Neural progenitor cell (in vitro differentiated cells): ENCODE measurements around the gene KCTD2. TPM values are rescaled to one million over a fixed set of nuclear protein-coding genes. Genes with fewer than 3 reads are reported as not detected.

ENCODE experiments used
- DNase-seq: peaks from one replicate; pipeline ENCODE4 v3.0.0-alpha.2; 2016; ENCODE audit warnings: low spot score
- H2AFZ ChIP-seq: fragments of 200-600 bp; sonication (generic); replicated peaks from 2 replicates; pipeline ENCODE4 v1.6.1; 2016; ENCODE audit warnings: antibody characterized with exemption
- H3F3A ChIP-seq: fragments of 200-600 bp; sonication (generic); 2 replicates; pipeline ENCODE4 v1.6.1; 2016; ENCODE audit warnings: antibody characterized with exemption, low read depth
- H3K27ac ChIP-seq: fragments of 200-600 bp; sonication (generic); 2 replicates; pipeline ENCODE4 v1.5.1; 2016; ENCODE audit warnings: mild to moderate bottlenecking
- H3K27me3 ChIP-seq: fragments of 200-600 bp; sonication (generic); 2 replicates; pipeline ENCODE4 v1.6.1; 2016; ENCODE audit warnings: mild to moderate bottlenecking, moderate library complexity
- H3K36me3 ChIP-seq: fragments of 200-600 bp; sonication (generic); 2 replicates; pipeline ENCODE4 v1.5.1; 2016
- H3K4me1 ChIP-seq: fragments of 200-600 bp; sonication (generic); 2 replicates; pipeline ENCODE4 v1.6.1; 2016; ENCODE audit warnings: mixed run types
- H3K4me2 ChIP-seq: fragments of 200-600 bp; sonication (generic); 2 replicates; pipeline ENCODE4 v1.6.1; 2016
- H3K4me3 ChIP-seq: fragments of 200-600 bp; sonication (generic); 2 replicates; pipeline ENCODE4 v1.5.1; 2016
- H3K79me2 ChIP-seq: fragments of 200-600 bp; sonication (generic); 2 replicates; pipeline ENCODE4 v1.6.1; 2016; ENCODE audit warnings: low read depth
- H3K9ac ChIP-seq: fragments of 200-600 bp; sonication (generic); 2 replicates; pipeline ENCODE4 v1.6.1; 2016
- H3K9me3 ChIP-seq: fragments of 200-600 bp; sonication (generic); 2 replicates; pipeline ENCODE4 v1.5.1; 2016; ENCODE audit warnings: low read depth
- H4K20me1 ChIP-seq: fragments of 200-600 bp; sonication (generic); 2 replicates; pipeline ENCODE4 v1.6.1; 2016; ENCODE audit warnings: low read depth
- H3K27ac Mint-ChIP-seq: 3 replicates; pipeline ENCODE4 v1.8.0; 2021; ENCODE audit warnings: mixed read lengths
- H3K27me3 Mint-ChIP-seq: 2 replicates; pipeline ENCODE4 v1.8.0; 2022; ENCODE audit warnings: low read depth, mild to moderate bottlenecking, inconsistent platforms, moderate library complexity, mixed read lengths; ENCODE audit not compliant: insufficient read depth
- H3K36me3 Mint-ChIP-seq: 3 replicates; pipeline ENCODE4 v1.8.0; 2021; ENCODE audit warnings: mixed read lengths
- H3K4me1 Mint-ChIP-seq: 3 replicates; pipeline ENCODE4 v1.8.0; 2021; ENCODE audit warnings: mixed read lengths
- H3K4me3 Mint-ChIP-seq: 3 replicates; pipeline ENCODE4 v1.8.0; 2021; ENCODE audit warnings: mild to moderate bottlenecking, moderate library complexity, mixed read lengths
- H3K9me3 Mint-ChIP-seq: 3 replicates; pipeline ENCODE4 v1.8.0; 2020; ENCODE audit warnings: mixed read lengths
- CTCF ChIP-seq: fragments of 200-600 bp; sonication (generic); IDR thresholded peaks from 2 replicates; pipeline ENCODE4 v1.5.1; 2017; ENCODE audit warnings: antibody characterized with exemption, mild to moderate bottlenecking
- EZH2 ChIP-seq: fragments of 200-600 bp; sonication (generic); IDR thresholded peaks from 2 replicates; pipeline ENCODE4 v1.6.1; 2017; ENCODE audit warnings: antibody characterized with exemption, mild to moderate bottlenecking, moderate library complexity
- EZH2phosphoT487 ChIP-seq: fragments of 200-600 bp; sonication (generic); IDR thresholded peaks from 2 replicates; pipeline ENCODE4 v1.6.1; 2017; ENCODE audit warnings: antibody characterized with exemption
- total RNA-seq: library from RNA; depleted of rRNA; stranded (reverse); fragments of >200 nt; gene quantifications from 2 replicates; pipeline ENCODE4 v1.2.3, GENCODE V29; 2015; ENCODE audit warnings: low replicate concordance

KCTD2 gene
- total RNA-seq, 1 donor from 2014 or later = 28.9 TPM

- Mint-ChIP-seq H3K9me3 (peaks cover 32% of the 10 kb centered on the region), H3K4me1 (peaks cover 23% of the 10 kb centered on the region), H3K27ac (peak overlapping the region; percentile 99), H3K36me3 (peaks cover 5% of the 10 kb centered on the region), H3K27me3 (peaks cover 35% of the 10 kb centered on the region), H3K4me3 (peak overlapping the region; percentile 93)
- no peaks in the 10 kb centered on the region for H3K9me3 ChIP-seq
- DNase-seq = peak; percentile 95
- H3F3A ChIP-seq = peaks cover 36% of the 10 kb centered on the region
- no peaks in the 10 kb centered on the region for H3K36me3 ChIP-seq
- no peaks in the 10 kb centered on the region for H3K79me2 ChIP-seq
- H3K4me2 ChIP-seq = peak overlapping the region; percentile 77
- TF ChIP-seq EZH2phosphoT487 (no peak), CTCF (no peak), EZH2 (no peak)
- H3K4me3 ChIP-seq = peak overlapping the region; percentile 94
- H2AFZ ChIP-seq = peak overlapping the region; percentile 97
- H3K27me3 ChIP-seq = no peaks in the 10 kb centered on the region
- H4K20me1 ChIP-seq = no peaks in the 10 kb centered on the region
- H3K4me1 ChIP-seq = no peaks in the 10 kb centered on the region
- no peak overlapping the region for H3K27ac ChIP-seq
- H3K9ac ChIP-seq = no peak overlapping the region
Measured at GRCh38 chr17:75033346-75034235, 13.4 kb upstream of the KCTD2 start.

- peak overlapping the region; percentile 97 for H2AFZ ChIP-seq
- Mint-ChIP-seq H3K9me3 (peaks cover 28% of the 10 kb centered on the region), H3K4me1 (peaks cover 23% of the 10 kb centered on the region)
Measured at GRCh38 chr17:75034236-75034908, 12.7 kb upstream of the KCTD2 start.

GRCh38 chr17:75036643-75037268 lies 10.3 kb upstream of the KCTD2 start:
- H3K9ac ChIP-seq = no peak overlapping the region
- H3K9me3 ChIP-seq = no peaks in the 10 kb centered on the region
- H3K4me2 ChIP-seq = no peak overlapping the region
- H3K4me1 ChIP-seq = no peaks in the 10 kb centered on the region
- H3K4me3 Mint-ChIP-seq = peak overlapping the region; percentile 34
- H3K36me3 ChIP-seq = peaks cover 5% of the 10 kb centered on the region
- H3K36me3 Mint-ChIP-seq = peaks cover 16% of the 10 kb centered on the region
- no peak overlapping the region for H3K4me3 ChIP-seq
- H3K27ac ChIP-seq = no peak overlapping the region
- H3K79me2 ChIP-seq = no peaks in the 10 kb centered on the region
- peaks cover 14% of the 10 kb centered on the region for H3K9me3 Mint-ChIP-seq
- H2AFZ ChIP-seq = no peak overlapping the region
- H3K4me1 Mint-ChIP-seq = peaks cover 18% of the 10 kb centered on the region
- H3K27me3 ChIP-seq = no peaks in the 10 kb centered on the region
- peaks cover 35% of the 10 kb centered on the region for H3K27me3 Mint-ChIP-seq
- peak overlapping the region; percentile 8 for H3K27ac Mint-ChIP-seq
- no peaks in the 10 kb centered on the region for H4K20me1 ChIP-seq
- H3F3A ChIP-seq = peaks cover 36% of the 10 kb centered on the region
- DNase-seq = no peak
- TF ChIP-seq CTCF (no peak), EZH2 (no peak), EZH2phosphoT487 (no peak)

More at GRCh38 chr17:75034236-75034908, 12.7 kb upstream of the KCTD2 start:
- Histone ChIP-seq H3F3A (peaks cover 36% of the 10 kb centered on the region), H3K9ac (peak overlapping the region; percentile 72), H3K27ac (peak overlapping the region; percentile 68), H3K9me3 (no peaks in the 10 kb centered on the region), H3K4me2 (peak overlapping the region; percentile 77), H3K4me1 (no peaks in the 10 kb centered on the region), H3K4me3 (peak overlapping the region; percentile 94), H3K79me2 (no peaks in the 10 kb centered on the region), H3K27me3 (no peaks in the 10 kb centered on the region), H4K20me1 (no peaks in the 10 kb centered on the region), H3K36me3 (no peaks in the 10 kb centered on the region)
- peak overlapping the region; percentile 93 for H3K4me3 Mint-ChIP-seq
- peak overlapping the region; percentile 99 for H3K27ac Mint-ChIP-seq
- TF ChIP-seq EZH2phosphoT487 (no peak), CTCF (peak; percentile 27), EZH2 (no peak)
- H3K36me3 Mint-ChIP-seq = peaks cover 8% of the 10 kb centered on the region
- DNase-seq = peak; percentile 94
- H3K27me3 Mint-ChIP-seq = peaks cover 35% of the 10 kb centered on the region
